Neural cell (in vitro differentiated cells): Measurements from ENCODE around the gene ZNF358. TPM values are rescaled to one million over a fixed set of nuclear protein-coding genes. Genes with fewer than 3 reads are reported as not detected.

Experiments
- H2AFZ ChIP-seq: fragments of 200-600, 300-800 bp; sonication (generic), shearing (Covaris generic); 2 replicates; pipeline ENCODE4 v1.6.0; 2014; ENCODE audit warnings: low read depth, mild to moderate bottlenecking, antibody characterized with exemption, low read length, moderate library complexity
- H3F3A ChIP-seq: fragments of 200-600 bp; shearing (Covaris generic); 2 replicates; pipeline ENCODE4 v1.6.1; 2016; ENCODE audit warnings: mild to moderate bottlenecking, moderate library complexity, mixed read lengths, antibody characterized with exemption, low read length; ENCODE audit not compliant: insufficient read depth, poor library complexity, severe bottlenecking
- H3K27ac ChIP-seq: fragments of 200-600, 300-800 bp; sonication (generic), shearing (Covaris generic); 2 replicates; pipeline ENCODE4 v1.5.1; 2014; ENCODE audit warnings: mild to moderate bottlenecking, low read length, moderate library complexity
- H3K27me3 ChIP-seq: fragments of 300-800, 200-600 bp; sonication (generic), shearing (Covaris generic); 2 replicates; pipeline ENCODE4 v1.6.0; 2014; ENCODE audit warnings: mild to moderate bottlenecking, low read depth, low read length, moderate library complexity; ENCODE audit not compliant: insufficient read depth
- H3K36me3 ChIP-seq: fragments of 300-800, 200-600 bp; sonication (generic), shearing (Covaris generic); 2 replicates; pipeline ENCODE4 v1.5.1; 2014; ENCODE audit warnings: mild to moderate bottlenecking, antibody characterized with exemption, low read length, moderate library complexity; ENCODE audit not compliant: insufficient read depth
- H3K4me2 ChIP-seq: fragments of 300-800, 200-600 bp; sonication (generic), shearing (Covaris generic); 2 replicates; pipeline ENCODE4 v1.6.0; 2014; ENCODE audit warnings: mild to moderate bottlenecking, low read length
- H3K4me3 ChIP-seq: fragments of 300-800, 200-600 bp; sonication (generic), shearing (Covaris generic); 2 replicates; pipeline ENCODE4 v1.5.1; 2014; ENCODE audit warnings: mild to moderate bottlenecking, low read length, moderate library complexity
- H3K79me2 ChIP-seq: fragments of 200-600 bp; shearing (Covaris generic); replicated peaks from 2 replicates; pipeline ENCODE4 v1.6.0; 2014; ENCODE audit warnings: mild to moderate bottlenecking, low read length, moderate library complexity; ENCODE audit not compliant: insufficient read depth
- H3K9ac ChIP-seq: fragments of 300-800, 200-600 bp; sonication (generic), shearing (Covaris generic); 2 replicates; pipeline ENCODE4 v1.6.1; 2016; ENCODE audit warnings: mild to moderate bottlenecking, low read length, mixed read lengths
- H3K9me2 ChIP-seq: fragments of 200-600 bp; shearing (Covaris generic); 2 replicates; pipeline ENCODE4 v1.6.1; 2016; ENCODE audit warnings: mild to moderate bottlenecking, low read length, mixed read lengths; ENCODE audit not compliant: insufficient read depth
- H3K9me3 ChIP-seq: fragments of 200-600, 300-800 bp; sonication (generic), shearing (Covaris generic); 2 replicates; pipeline ENCODE4 v1.6.1; 2016; ENCODE audit warnings: mild to moderate bottlenecking, mixed run types, low read length, moderate library complexity, mixed read lengths
- H4K20me1 ChIP-seq: fragments of 200-600 bp; shearing (Covaris generic); 2 replicates; pipeline ENCODE4 v1.6.1; 2016; ENCODE audit warnings: mild to moderate bottlenecking, mixed run types; ENCODE audit not compliant: insufficient read depth
- CTCF ChIP-seq: fragments of 450-650 bp; IDR thresholded peaks from 2 replicates; pipeline ENCODE4 v1.5.1; 2014; ENCODE audit warnings: antibody characterized with exemption, mild to moderate bottlenecking, moderate library complexity; ENCODE audit not compliant: poor library complexity, severe bottlenecking
- EP300 ChIP-seq: fragments of 450-650 bp; conservative IDR thresholded peaks from 2 replicates; pipeline ENCODE4 v1.6.1; 2014; ENCODE audit warnings: antibody characterized with exemption, mild to moderate bottlenecking, moderate library complexity; ENCODE audit not compliant: poor library complexity, severe bottlenecking
- EZH2 ChIP-seq: fragments of 200-600, 300-800 bp; shearing (Covaris generic), sonication (generic); IDR thresholded peaks from 2 replicates; pipeline ENCODE4 v1.6.1; 2014; ENCODE audit warnings: antibody characterized with exemption, low read length, borderline replicate concordance, mild to moderate bottlenecking; ENCODE audit not compliant: insufficient read depth, poor library complexity, severe bottlenecking
- MXI1 ChIP-seq: fragments of 450-650 bp; conservative IDR thresholded peaks from 2 replicates; pipeline ENCODE4 v1.6.1; 2014; ENCODE audit warnings: antibody characterized with exemption, mild to moderate bottlenecking; ENCODE audit not compliant: poor library complexity, severe bottlenecking
- POLR2AphosphoS5 ChIP-seq: IDR thresholded peaks from 2 replicates; pipeline ENCODE4 v1.6.1; 2012
- RAD21 ChIP-seq: fragments of 450-650 bp; conservative IDR thresholded peaks from 2 replicates; pipeline ENCODE4 v1.6.1; 2014; ENCODE audit warnings: antibody characterized with exemption, mild to moderate bottlenecking, moderate library complexity
- REST ChIP-seq: IDR thresholded peaks from 2 replicates; pipeline ENCODE4 v1.6.1; 2012; ENCODE audit warnings: borderline replicate concordance
- SMC3 ChIP-seq: fragments of 450-650 bp; conservative IDR thresholded peaks from 2 replicates; pipeline ENCODE4 v1.6.1; 2014; ENCODE audit warnings: antibody characterized with exemption, mild to moderate bottlenecking, moderate library complexity; ENCODE audit not compliant: poor library complexity
- TAF1 ChIP-seq: IDR thresholded peaks from 2 replicates; pipeline ENCODE4 v1.6.1; 2012; ENCODE audit warnings: low read depth
- polyA plus RNA-seq: library from polyadenylated mRNA; depleted of rRNA; stranded (reverse); fragments of >200 nt; gene quantifications from 2 replicates; pipeline ENCODE4 v1.2.3, GENCODE V29; 2014

The ZNF358 gene
- polyA plus RNA-seq, 1 donor from 2014 or later = 22.0 TPM

GRCh38 chr19:7468840-7469239 lies 47.1 kb upstream of the ZNF358 start:
- Histone ChIP-seq H2AFZ (no peak overlapping the region), H4K20me1 (no peaks in the 10 kb centered on the region), H3K27me3 (no peaks in the 10 kb centered on the region), H3K9ac (no peak overlapping the region), H3K36me3 (no peaks in the 10 kb centered on the region), H3K4me3 (no peak overlapping the region), H3F3A (no peaks in the 10 kb centered on the region), H3K79me2 (no peaks in the 10 kb centered on the region), H3K9me3 (no peaks in the 10 kb centered on the region), H3K9me2 (no peaks in the 10 kb centered on the region), H3K27ac (no peak overlapping the region), H3K4me2 (no peak overlapping the region)
- TF ChIP-seq EZH2 (no peak), CTCF (no peak), TAF1 (no peak), SMC3 (no peak), REST (no peak), EP300 (no peak), RAD21 (no peak), POLR2AphosphoS5 (no peak), MXI1 (no peak)

GRCh38 chr19:7469669-7470285 lies 46.1 kb upstream of the ZNF358 start:
- Histone ChIP-seq H3K4me2 (no peak overlapping the region), H3K36me3 (no peaks in the 10 kb centered on the region)

More at GRCh38 chr19:7469669-7470285, 46.1 kb upstream of the ZNF358 start:
- no peak overlapping the region for H3K27ac ChIP-seq
- H4K20me1 ChIP-seq = no peaks in the 10 kb centered on the region
- H3K9ac ChIP-seq = no peak overlapping the region
- no peaks in the 10 kb centered on the region for H3K79me2 ChIP-seq
- no peak overlapping the region for H3K4me3 ChIP-seq
- H2AFZ ChIP-seq = no peak overlapping the region
- no peaks in the 10 kb centered on the region for H3F3A ChIP-seq
- no peaks in the 10 kb centered on the region for H3K27me3 ChIP-seq
- H3K9me3 ChIP-seq = no peaks in the 10 kb centered on the region
- TF ChIP-seq REST (no peak), SMC3 (no peak), CTCF (no peak), MXI1 (no peak), TAF1 (no peak), POLR2AphosphoS5 (no peak), RAD21 (no peak), EZH2 (no peak), EP300 (no peak)
- no peaks in the 10 kb centered on the region for H3K9me2 ChIP-seq
